GM21360 (cell line): ENCODE data around the gene MSI2.
"Not testable (repeated sequence)": the region's sequence is repeated elsewhere in the genome, so short reads cannot be mapped to it uniquely, and the experiment has no call there.

Experiments used
- ATAC-seq: cut with Tn5 transposase; IDR thresholded peaks from one replicate; pipeline ENCODE4 v1.9.1; 2021; ENCODE audit warnings: mild to moderate bottlenecking, moderate library complexity; ENCODE audit not compliant: unreplicated experiment

Gene MSI2

GRCh38 chr17:57603546-57603945 lies 347.2 kb downstream of the MSI2 start:
- no peak for ATAC-seq

- ATAC-seq = peak; percentile 36
Measured at GRCh38 chr17:57603978-57604377, 347.7 kb downstream of the MSI2 start.

- peak; percentile 73 for ATAC-seq
Measured at GRCh38 chr17:57604771-57605674, 348.7 kb downstream of the MSI2 start.

- ATAC-seq = no peak
Measured at GRCh38 chr17:57605675-57606105, 349.4 kb downstream of the MSI2 start.

GRCh38 chr17:57606111-57606875 lies 350.0 kb downstream of the MSI2 start:
- ATAC-seq = no peak

GRCh38 chr17:57607553-57608120 lies 351.3 kb downstream of the MSI2 start:
- ATAC-seq = no peak

GRCh38 chr17:57608369-57609124 lies 352.2 kb downstream of the MSI2 start:
- ATAC-seq = no peak

- ATAC-seq = no peak
Measured at GRCh38 chr17:57609125-57609877, 353.0 kb downstream of the MSI2 start.

- no peak for ATAC-seq
Measured at GRCh38 chr17:57609878-57610270, 353.6 kb downstream of the MSI2 start.

- ATAC-seq = no peak
Measured at GRCh38 chr17:57612202-57613071, 356.1 kb downstream of the MSI2 start.

- no peak for ATAC-seq
Measured at GRCh38 chr17:57614742-57615141, 358.4 kb downstream of the MSI2 start.

GRCh38 chr17:57615836-57616757 lies 359.8 kb downstream of the MSI2 start:
- no peak for ATAC-seq

GRCh38 chr17:57617218-57617617 lies 360.9 kb downstream of the MSI2 start:
- no peak for ATAC-seq

- no peak for ATAC-seq
Measured at GRCh38 chr17:57619061-57619937, 363.0 kb downstream of the MSI2 start.

GRCh38 chr17:57620576-57620975 lies 364.3 kb downstream of the MSI2 start:
- ATAC-seq = no peak

- ATAC-seq = not testable (repeated sequence)
Measured at GRCh38 chr17:57621791-57622190, 365.5 kb downstream of the MSI2 start.

- ATAC-seq = no peak
Measured at GRCh38 chr17:57622306-57622682, 366.0 kb downstream of the MSI2 start.
